WERI-Rb-1 (cell line): Measurements from ENCODE around the gene SRD5A2.

Experiments
- DNase-seq: peaks from one replicate; pipeline ENCODE4 v3.0.0-alpha.2; 2020
- H3K27ac ChIP-seq: fragments of 250-450 bp; sonication (Bioruptor Pico); 2 replicates; pipeline ENCODE4 v1.5.1; 2020; ENCODE audit warnings: mild to moderate bottlenecking, moderate library complexity
- H3K27me3 ChIP-seq: fragments of 250-450 bp; sonication (Bioruptor Pico); 2 replicates; pipeline ENCODE4 v1.5.1; 2021; ENCODE audit warnings: mild to moderate bottlenecking, low read depth, moderate library complexity; ENCODE audit not compliant: insufficient read depth, severe bottlenecking
- H3K36me3 ChIP-seq: fragments of 250-450 bp; sonication (Bioruptor Pico); 2 replicates; pipeline ENCODE4 v1.5.1; 2020; ENCODE audit warnings: mild to moderate bottlenecking, moderate library complexity
- H3K4me3 ChIP-seq: 2 replicates; pipeline ENCODE4 v1.5.1; 2011; ENCODE audit warnings: low read depth, mild to moderate bottlenecking, control low read depth, low read length
- H3K9me3 ChIP-seq: fragments of 250-450 bp; sonication (Bioruptor Pico); 2 replicates; pipeline ENCODE4 v1.5.1; 2021; ENCODE audit warnings: mild to moderate bottlenecking, moderate library complexity; ENCODE audit not compliant: severe bottlenecking
- CTCF ChIP-seq: IDR thresholded peaks from 2 replicates; pipeline ENCODE4 v1.5.1; 2011; ENCODE audit warnings: low read depth, mild to moderate bottlenecking, control low read depth, inconsistent platforms, low read length

SRD5A2 gene

GRCh38 chr2:31553362-31553761 lies 27.4 kb downstream of the SRD5A2 start:
- Histone ChIP-seq H3K36me3 (no peaks in the 10 kb centered on the region), H3K27ac (no peak overlapping the region), H3K9me3 (no peaks in the 10 kb centered on the region), H3K4me3 (no peak overlapping the region), H3K27me3 (peaks cover 34% of the 10 kb centered on the region)
- no peak for DNase-seq
- TF ChIP-seq CTCF: no peak

- Histone ChIP-seq H3K27me3 (peaks cover 3% of the 10 kb centered on the region), H3K36me3 (no peaks in the 10 kb centered on the region), H3K4me3 (no peak overlapping the region), H3K9me3 (no peaks in the 10 kb centered on the region), H3K27ac (no peak overlapping the region)
- no peak for TF ChIP-seq CTCF
- DNase-seq: no peak
Measured at GRCh38 chr2:31547485-31547884, 33.3 kb downstream of the SRD5A2 start.

- Histone ChIP-seq H3K36me3 (no peaks in the 10 kb centered on the region), H3K27me3 (peaks cover 20% of the 10 kb centered on the region), H3K9me3 (no peaks in the 10 kb centered on the region), H3K4me3 (no peak overlapping the region), H3K27ac (no peak overlapping the region)
- no peak for DNase-seq
- no peak for TF ChIP-seq CTCF
Measured at GRCh38 chr2:31541853-31542252, 38.9 kb downstream of the SRD5A2 start.

GRCh38 chr2:31539505-31539904 lies 41.2 kb downstream of the SRD5A2 start:
- DNase-seq: no peak
- Histone ChIP-seq H3K36me3 (no peaks in the 10 kb centered on the region), H3K27me3 (peaks cover 30% of the 10 kb centered on the region), H3K4me3 (no peak overlapping the region), H3K27ac (no peak overlapping the region), H3K9me3 (no peaks in the 10 kb centered on the region)
- no peak for TF ChIP-seq CTCF

GRCh38 chr2:31535768-31536167 lies 45.0 kb downstream of the SRD5A2 start:
- no peak for TF ChIP-seq CTCF

GRCh38 chr2:31534636-31535035 lies 46.1 kb downstream of the SRD5A2 start:
- no peak overlapping the region for H3K27ac ChIP-seq
- no peak overlapping the region for H3K4me3 ChIP-seq
- no peak for DNase-seq

More at GRCh38 chr2:31535768-31536167, 45.0 kb downstream of the SRD5A2 start:
- H3K9me3 ChIP-seq: no peaks in the 10 kb centered on the region
- H3K27ac ChIP-seq: no peak overlapping the region
- H3K4me3 ChIP-seq: no peak overlapping the region
- DNase-seq: no peak
- H3K36me3 ChIP-seq: no peaks in the 10 kb centered on the region
- peaks cover 45% of the 10 kb centered on the region for H3K27me3 ChIP-seq

More at GRCh38 chr2:31534636-31535035, 46.1 kb downstream of the SRD5A2 start:
- no peaks in the 10 kb centered on the region for H3K9me3 ChIP-seq
- H3K36me3 ChIP-seq: no peaks in the 10 kb centered on the region
- H3K27me3 ChIP-seq: peaks cover 52% of the 10 kb centered on the region
- TF ChIP-seq CTCF: no peak
